Left ventricle myocardium superior (tissue), 1 donor: Measurements from ENCODE around the gene CHPT1. TPM values are rescaled to one million over a fixed set of nuclear protein-coding genes. Genes with fewer than 3 reads are reported as not detected.

Experiments used
- ATAC-seq: fragments of 200-7000 bp; cut with Tn5 transposase; one replicate; pipeline ENCODE4 v1.9.1; 2020; ENCODE audit warnings: mild to moderate bottlenecking, moderate library complexity
- DNase-seq: peaks from one replicate; pipeline ENCODE4 v3.0.0-alpha.2; 2020
- intact Hi-C: fragments of 100-400 bp; cut with micrococcal nuclease; formaldehyde crosslinking; loops from one replicate; pipeline ENCODE4 v1.11.0; 2022
- total RNA-seq: library from RNA; stranded (reverse); fragmentation: NEBNext Ultra II Directional; extraction: Animal tissue kit (Norgen Biotek cat#: 25700); gene quantifications from one replicate; pipeline ENCODE4 v1.2.1, GENCODE V29; 2021
- donor health status: DM: no; HTN: yes; CAD: no; lungs with severe emphysema.

The CHPT1 gene
- total RNA-seq, 1 donor from 2014 or later = 120 TPM

DNA sequence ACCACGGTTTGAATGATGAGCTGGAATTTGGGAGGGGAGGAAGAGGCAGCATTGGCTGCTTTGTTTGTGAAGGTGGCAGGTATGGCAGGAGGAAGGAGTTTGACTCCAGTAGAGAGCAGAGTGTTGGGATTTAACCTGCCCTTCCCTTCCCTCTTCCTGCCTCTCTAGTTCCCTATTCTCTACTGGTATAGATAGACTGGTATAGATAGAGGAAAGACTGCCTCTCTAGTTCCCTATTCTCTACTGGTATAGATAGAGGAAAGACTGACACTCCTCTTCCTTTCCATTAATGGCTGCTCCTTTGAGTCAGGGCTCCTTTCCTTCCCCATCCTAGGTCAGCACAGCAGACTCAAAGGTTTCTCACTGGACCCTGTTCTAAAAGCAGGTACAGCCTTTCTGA, 50.3 kb downstream of the CHPT1 start:
- intact Hi-C loops = no loop called here
- no peak for DNase-seq
- peak; percentile 39 for ATAC-seq

DNA sequence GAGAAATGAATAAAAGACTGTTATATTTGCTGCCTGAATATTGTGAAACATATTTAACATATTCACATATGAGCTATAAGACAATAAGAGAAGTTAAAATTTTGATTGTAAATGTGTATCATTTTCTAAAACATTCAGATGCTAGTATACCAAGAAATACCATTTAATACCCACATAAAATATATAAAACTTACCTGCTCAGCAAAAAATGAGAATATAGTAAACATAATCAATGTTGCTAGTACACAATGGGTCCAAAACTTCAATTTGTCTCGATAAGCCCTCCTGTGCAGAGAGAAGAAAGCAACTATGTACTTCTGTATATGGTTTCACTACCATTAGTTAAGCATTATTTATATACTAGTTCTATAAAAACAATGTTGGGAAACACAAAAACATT, 51.5 kb downstream of the CHPT1 start:
- ATAC-seq = no peak
- intact Hi-C loops = no loop called here

DNA sequence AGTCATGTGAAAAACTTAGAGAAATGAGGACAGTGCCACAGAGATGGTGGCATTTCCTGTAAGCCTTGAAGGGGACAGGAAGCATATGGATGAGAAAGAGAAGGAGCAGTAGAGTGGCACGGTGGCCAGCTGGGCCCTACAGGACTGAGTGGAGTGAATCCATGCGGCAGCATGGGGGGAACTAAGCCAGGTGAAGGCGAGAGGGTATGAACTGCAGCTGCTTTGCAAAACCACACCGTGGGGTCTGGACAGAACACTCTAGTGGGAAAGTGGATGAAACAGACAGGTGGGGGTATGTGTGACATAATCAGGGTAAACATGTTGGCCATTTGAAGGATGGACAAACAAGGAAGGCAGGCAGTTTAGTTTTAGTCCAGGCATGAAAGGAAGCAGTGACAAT, 52.2 kb downstream of the CHPT1 start:
- no peak for ATAC-seq
- intact Hi-C loops = no loop called here

More for the DNA sequence above, 51.5 kb downstream of the CHPT1 start:
- no peak for DNase-seq

DNA sequence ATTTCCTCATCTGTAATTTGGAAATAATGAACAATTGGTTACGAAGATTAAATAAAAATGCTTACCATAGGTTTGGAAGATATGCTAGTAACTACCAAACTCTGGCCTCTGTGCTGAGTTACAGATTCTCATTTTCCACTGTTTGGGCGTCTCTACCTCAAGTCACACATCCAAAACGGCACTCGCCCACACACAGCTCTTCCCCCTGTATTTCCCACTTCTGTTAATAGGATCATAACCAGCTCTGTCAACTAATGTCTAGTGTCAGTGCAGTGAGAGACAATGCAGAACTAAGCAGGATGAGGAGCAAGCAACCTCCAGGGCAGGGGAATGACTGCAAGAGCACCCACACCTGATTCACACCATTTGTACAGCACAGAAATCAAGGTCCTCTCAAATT, 52.7 kb downstream of the CHPT1 start:
- DNase-seq = no peak
- intact Hi-C loops = no loop called here
- no peak for ATAC-seq

More for the DNA sequence above, 52.2 kb downstream of the CHPT1 start:
- no peak for DNase-seq

DNA sequence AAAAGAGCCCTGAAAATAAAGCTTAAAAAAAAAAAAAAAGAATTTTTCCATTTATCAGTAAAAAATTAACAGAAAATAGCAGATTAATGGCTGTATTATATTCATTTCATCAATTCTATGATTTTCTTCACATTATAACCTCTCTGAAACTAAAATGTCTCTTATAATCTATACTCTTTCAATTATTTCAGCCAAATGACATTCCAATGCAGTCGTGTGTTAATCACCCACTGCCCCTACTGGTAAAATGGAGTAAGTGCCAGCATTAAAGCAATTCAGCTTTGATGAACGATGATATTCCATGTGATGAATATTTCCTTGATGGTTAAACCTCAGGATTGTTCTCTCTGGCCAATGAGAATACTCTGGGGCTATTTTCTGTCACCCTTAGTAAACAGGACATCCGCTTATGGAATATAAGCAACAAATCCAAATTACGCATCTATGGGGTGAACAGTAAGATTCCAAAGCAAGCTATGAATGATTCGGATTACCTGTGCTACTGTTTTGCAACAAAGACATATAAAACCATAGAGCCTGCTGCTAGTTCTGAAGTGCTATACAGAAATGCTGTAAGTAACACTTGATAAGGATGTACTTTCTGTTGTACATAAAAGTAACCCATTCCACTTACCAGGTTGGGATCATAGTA, 62.1 kb downstream of the CHPT1 start:
- intact Hi-C loops = no loop called here
- no peak for ATAC-seq
- no peak for DNase-seq

DNA sequence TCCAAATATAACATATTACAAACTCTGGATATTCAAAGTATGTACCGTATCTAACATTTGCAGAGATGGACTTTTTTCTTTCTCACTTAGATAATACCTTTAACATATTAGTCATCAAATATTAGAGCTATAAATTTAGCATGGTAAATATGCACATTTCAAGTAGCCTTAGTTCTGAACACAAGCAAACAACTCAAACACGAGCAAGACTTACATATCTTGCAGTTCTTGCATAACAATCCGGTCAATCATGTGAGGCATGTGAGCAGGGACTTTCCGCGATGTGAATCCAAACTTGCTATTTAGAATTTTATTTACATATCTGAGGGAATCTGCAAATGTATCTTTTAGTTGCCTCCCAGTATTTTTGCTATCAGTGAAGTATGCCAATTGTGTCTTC, 63.9 kb downstream of the CHPT1 start:
- ATAC-seq (no peak), DNase-seq (no peak)
- intact Hi-C loops = no loop called here

DNA sequence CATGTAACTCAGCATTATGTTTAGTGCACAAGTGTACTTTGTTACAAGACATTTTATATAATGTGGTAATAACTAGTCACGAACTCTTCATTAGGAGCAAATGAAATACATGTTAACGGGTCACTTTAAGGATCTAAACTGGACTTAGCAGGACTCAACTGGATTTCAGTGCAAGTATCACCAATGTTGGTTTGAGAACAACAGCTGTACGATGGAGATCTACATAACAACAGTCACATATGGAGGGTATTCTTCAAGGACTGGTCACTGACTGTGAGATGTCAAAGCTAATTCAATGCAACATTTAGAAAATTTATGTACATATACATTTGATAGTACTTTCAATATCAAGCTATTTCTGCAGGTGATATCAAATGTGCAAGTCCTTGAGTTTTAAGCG, 64.3 kb downstream of the CHPT1 start:
- ATAC-seq (no peak), DNase-seq (no peak)
- intact Hi-C loops = no loop called here

DNA sequence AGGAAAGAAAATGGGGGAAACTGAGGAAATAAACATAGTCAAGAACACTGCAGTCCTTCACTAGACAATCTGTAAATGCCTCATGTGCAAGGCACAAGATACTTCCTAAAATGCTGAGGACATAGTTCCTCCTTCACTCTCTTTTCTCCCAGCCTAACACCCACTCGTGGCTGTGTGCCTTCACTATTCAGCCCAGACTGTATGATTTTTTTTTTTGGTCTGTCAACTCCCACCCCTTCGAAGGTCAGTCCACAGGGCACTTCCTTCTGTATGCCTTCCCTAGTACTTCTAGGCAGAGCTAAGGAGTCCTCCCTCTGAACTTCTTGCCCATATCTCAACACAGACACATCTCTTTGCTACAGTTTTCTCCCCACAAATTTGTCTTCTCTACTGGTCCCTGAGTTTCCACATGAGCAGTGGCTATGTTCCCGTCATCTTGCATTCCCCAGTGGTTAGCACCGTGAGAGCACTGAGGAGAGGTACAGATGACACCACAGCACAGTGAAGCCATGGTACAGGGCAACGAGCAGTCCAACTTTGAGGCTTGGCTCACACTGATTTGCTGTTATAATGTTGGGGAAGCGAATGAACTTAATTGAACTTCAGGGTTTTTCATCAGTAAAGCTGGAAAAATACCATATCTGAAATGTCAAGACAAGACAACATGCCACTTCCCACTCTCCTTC, 65.9 kb downstream of the CHPT1 start:
- ATAC-seq = peak; percentile 63
- no peak for DNase-seq
- intact Hi-C loops = no loop called here

DNA sequence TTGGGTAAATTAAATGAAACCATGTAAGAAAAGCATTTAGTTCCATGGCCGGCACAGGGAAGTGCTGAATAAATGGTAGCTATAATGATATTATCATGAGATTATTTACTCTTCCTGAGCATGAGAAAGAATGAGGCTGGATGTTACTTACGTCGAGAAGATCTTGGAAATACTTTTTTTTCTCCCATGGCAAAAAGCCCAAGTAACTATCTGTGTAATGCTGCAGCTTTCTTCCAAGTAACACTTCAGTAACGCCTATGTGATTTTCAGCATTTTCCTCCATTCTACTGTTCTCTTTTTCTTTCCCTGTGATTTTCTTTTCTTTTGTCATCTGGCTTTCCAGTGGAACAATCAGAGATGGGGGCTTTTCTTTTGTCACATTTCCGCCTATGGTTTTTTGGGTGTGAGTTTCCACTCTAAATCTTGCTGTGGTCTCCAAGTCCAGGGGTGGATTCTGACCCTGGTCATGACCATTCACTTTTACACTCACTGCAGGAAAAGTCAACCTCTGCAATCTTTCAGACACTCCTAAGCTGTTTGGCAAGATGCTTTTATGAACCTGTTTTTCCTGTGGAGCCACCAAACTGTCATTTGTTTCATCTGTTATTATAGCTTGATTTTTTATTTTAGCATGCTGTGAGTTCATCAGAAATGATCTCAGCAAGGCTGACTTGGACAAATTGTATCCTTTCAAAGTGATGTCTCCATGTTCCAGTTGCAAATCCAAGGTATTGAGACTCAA, 66.8 kb downstream of the CHPT1 start:
- DNase-seq = no peak
- intact Hi-C loops = no loop called here
- no peak for ATAC-seq

DNA sequence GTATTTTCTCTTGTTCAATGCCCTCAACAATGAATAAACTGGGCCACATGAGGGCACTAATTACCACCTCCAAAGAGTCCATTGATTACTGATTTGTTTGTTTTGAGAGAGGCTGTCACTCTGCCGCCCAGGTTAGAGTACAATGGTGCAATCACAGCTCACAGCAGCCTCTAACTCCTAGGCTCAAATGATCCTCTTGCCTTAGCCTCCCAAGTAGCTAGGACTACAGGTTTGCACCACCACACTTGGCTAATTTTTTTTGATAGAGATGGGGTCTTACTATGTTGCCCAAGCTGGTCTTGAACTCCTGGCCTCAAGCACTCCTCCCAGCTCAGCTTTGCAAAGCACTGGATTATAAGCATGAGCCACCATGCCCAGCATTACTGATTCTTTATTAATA, 70.1 kb downstream of the CHPT1 start:
- DNase-seq (no peak), ATAC-seq (no peak)
- intact Hi-C loops = no loop called here

DNA sequence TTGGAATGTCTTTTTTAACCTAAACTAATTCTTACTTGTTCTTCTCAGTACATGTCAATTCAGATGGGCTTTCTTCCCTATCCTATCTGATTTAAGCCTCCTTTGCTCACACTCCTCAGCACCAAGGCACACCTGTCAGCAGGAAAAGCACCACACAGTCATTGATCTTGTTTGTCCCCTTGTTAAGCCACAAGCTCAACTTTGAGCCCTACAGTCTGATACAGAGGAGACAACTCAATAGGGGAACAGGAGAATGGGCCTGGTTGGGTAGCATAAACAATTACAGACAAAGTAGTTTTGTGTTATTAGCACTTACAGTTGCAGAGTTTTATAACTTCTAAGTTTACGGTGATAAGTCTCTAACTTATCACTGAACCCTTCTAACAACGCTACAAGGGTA, 71.3 kb downstream of the CHPT1 start:
- intact Hi-C loops = no loop called here
- no peak for DNase-seq
- ATAC-seq = no peak

DNA sequence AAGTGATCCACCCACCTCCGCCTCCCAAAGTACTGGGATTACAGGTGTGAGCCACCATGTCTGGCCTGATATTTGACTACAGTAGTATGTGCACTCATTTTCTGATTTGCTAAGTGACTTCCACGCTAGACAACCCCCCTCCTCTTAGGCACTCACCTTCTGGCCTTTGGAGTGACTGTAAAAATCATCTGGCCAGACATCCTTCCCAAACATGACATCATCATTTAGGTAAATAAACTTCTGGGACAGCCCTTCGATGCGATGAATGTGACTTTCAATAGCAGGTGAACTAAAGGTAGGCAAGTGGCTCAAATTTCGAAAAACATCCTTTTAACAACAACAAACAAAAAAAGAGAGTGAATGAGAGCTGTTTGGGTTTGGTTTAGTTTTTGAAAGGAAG, 72.4 kb downstream of the CHPT1 start:
- ATAC-seq (no peak), DNase-seq (no peak)
- intact Hi-C loops = loop anchor here (5.0 kb wide), 1 partner anchor 62 kb away; the partner anchor contains the start of gene GNPTAB

DNA sequence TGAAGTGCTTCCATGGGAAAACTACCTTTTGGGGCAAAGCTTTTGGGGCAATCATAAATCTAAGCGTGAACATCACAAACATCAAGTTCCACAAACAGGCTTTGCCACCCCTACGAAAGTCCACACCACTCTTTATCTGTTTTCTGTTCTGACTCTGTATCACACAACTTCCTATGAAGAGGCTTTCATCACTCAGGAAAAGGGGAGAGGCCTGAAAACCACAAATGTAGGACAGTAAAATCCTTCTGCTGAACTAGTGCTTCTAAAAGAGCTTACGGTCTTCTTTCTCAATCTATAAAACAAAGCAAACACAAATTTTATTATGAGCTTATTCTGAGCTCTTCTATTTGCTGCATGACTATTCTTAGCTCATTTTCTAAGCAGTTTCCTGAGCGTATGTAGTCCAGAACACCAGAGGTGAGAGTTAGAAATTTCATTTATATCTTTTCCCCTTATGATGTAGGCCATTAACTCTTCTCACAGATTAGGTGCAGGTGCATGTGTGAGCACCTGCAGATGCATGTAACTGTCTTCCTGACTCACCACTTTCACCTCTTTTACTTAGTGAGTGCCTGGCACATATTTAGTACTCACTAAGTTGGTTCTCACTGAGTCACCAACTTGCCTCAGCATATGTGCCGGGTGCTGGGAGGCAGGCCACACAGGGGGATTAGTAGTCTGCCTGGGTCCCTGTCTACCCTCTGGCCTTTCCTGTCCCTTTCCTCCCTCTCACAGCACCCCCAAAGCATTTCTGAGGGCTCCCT, 74.8 kb downstream of the CHPT1 start:
- ATAC-seq (no peak), DNase-seq (no peak)
- intact Hi-C loops = loop anchor here (5.0 kb wide), 1 partner anchor 60 kb away; the partner anchor contains the start of gene GNPTAB

DNA sequence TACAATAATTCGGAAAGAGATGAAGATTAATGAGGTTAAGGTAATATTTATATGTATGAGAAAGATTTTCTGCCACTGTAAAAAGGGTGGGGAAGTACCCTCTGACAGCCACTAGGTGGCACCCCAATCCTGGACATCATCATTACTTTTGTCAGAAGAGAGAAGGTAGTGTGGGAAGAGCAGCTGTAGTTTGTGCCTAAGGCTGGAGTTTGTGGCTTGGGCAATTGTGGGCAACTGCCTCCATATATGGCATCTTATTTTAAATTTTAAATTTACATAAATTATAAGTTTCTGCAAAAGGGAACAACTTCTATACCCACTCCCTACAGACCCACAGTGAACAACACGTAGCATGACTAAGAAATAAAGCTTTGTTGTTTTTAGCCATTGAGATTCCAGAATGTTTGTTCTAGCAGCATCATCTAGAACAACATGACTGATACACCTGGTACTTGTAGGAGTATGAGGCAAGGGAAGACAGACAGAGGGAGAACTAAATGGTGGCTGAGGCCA, 76.3 kb downstream of the CHPT1 start:
- peak; percentile 54 for DNase-seq

DNA sequence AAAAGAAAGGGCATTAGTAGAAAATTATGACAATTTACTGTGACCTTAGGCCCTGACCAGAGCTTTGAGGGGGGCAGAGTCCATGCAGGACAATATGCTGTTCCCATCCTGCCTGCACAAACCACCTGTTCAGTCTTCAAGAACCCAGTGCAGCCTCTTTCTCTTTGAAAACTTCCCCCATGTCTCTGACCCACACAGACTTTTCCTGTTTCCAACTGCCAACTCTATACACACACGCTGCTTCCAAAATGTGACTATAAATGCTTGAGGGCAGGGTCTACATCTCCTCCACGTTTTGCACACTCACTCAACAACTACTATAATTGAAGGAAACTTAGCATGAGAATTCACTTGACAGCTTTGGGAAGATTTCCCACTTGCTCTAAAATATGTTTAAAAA, 78.4 kb downstream of the CHPT1 start:
- no peak for DNase-seq
- ATAC-seq = no peak
- intact Hi-C loops = no loop called here

More for the DNA sequence above, 76.3 kb downstream of the CHPT1 start:
- peak; percentile 73 for ATAC-seq
- intact Hi-C loops = loop anchor here (5.0 kb wide), 1 partner anchor 59 kb away; the partner anchor contains the start of gene GNPTAB

DNA sequence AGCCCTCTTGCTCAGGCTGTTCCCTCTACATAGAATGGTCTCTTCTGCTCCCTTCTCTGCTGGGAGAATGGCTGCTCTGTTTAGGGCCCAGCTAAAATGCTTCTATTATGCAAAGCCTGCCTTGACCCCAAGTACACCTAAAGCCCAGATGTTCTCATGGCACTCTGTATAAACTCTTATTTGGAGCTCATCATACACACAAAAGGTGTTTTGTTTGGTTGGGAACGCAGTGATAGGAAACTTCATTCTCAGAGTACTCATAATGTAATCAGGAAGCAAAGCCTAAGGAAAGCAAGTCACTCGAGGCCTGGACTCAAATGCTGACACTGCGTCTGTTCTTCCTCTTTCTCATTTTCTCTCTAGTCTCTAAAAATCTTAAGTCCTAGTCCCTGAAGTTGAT, 80.0 kb downstream of the CHPT1 start:
- intact Hi-C loops = no loop called here
- ATAC-seq = peak; percentile 16
- DNase-seq = no peak

DNA sequence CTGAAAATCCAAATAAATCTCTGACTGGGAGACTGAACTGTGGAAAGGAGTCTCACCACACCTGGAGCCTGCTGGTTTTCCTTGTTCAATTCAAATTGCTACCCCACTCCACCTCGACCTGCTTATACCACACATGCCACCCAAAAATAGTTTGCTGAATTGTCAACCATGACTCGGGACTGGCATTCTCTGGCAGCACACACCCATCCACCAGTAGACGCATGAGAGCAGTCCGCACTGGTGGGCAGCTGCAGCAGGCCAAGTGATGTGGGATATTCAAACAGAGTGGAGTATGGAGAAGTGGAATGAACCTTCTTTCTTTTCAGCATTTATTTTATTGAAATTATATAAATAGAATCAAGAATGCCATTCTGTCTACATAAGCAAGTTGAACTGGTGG, 80.5 kb downstream of the CHPT1 start:
- intact Hi-C loops = no loop called here
- DNase-seq (no peak), ATAC-seq (peak; percentile 86)
